Neural progenitor cell (in vitro differentiated cells): ENCODE measurements around the gene MBOAT7. TPM values are rescaled to one million over a fixed set of nuclear protein-coding genes. Genes with fewer than 3 reads are reported as not detected.
A peak's percentile ranks its signal among the peaks of the same experiment; 100 is the strongest.
"Not testable (repeated sequence)": the region's sequence is repeated elsewhere in the genome, so short reads cannot be mapped to it uniquely, and the experiment has no call there.

Experiments used
- DNase-seq: peaks from one replicate; pipeline ENCODE4 v3.0.0-alpha.2; 2016; ENCODE audit warnings: low spot score
- H2AFZ ChIP-seq: fragments of 200-600 bp; sonication (generic); replicated peaks from 2 replicates; pipeline ENCODE4 v1.6.1; 2016; ENCODE audit warnings: antibody characterized with exemption
- H3F3A ChIP-seq: fragments of 200-600 bp; sonication (generic); 2 replicates; pipeline ENCODE4 v1.6.1; 2016; ENCODE audit warnings: antibody characterized with exemption, low read depth
- H3K27ac ChIP-seq: fragments of 200-600 bp; sonication (generic); 2 replicates; pipeline ENCODE4 v1.5.1; 2016; ENCODE audit warnings: mild to moderate bottlenecking
- H3K27me3 ChIP-seq: fragments of 200-600 bp; sonication (generic); 2 replicates; pipeline ENCODE4 v1.6.1; 2016; ENCODE audit warnings: mild to moderate bottlenecking, moderate library complexity
- H3K36me3 ChIP-seq: fragments of 200-600 bp; sonication (generic); 2 replicates; pipeline ENCODE4 v1.5.1; 2016
- H3K4me1 ChIP-seq: fragments of 200-600 bp; sonication (generic); 2 replicates; pipeline ENCODE4 v1.6.1; 2016; ENCODE audit warnings: mixed run types
- H3K4me2 ChIP-seq: fragments of 200-600 bp; sonication (generic); 2 replicates; pipeline ENCODE4 v1.6.1; 2016
- H3K4me3 ChIP-seq: fragments of 200-600 bp; sonication (generic); 2 replicates; pipeline ENCODE4 v1.5.1; 2016
- H3K79me2 ChIP-seq: fragments of 200-600 bp; sonication (generic); 2 replicates; pipeline ENCODE4 v1.6.1; 2016; ENCODE audit warnings: low read depth
- H3K9ac ChIP-seq: fragments of 200-600 bp; sonication (generic); 2 replicates; pipeline ENCODE4 v1.6.1; 2016
- H3K9me3 ChIP-seq: fragments of 200-600 bp; sonication (generic); 2 replicates; pipeline ENCODE4 v1.5.1; 2016; ENCODE audit warnings: low read depth
- H4K20me1 ChIP-seq: fragments of 200-600 bp; sonication (generic); 2 replicates; pipeline ENCODE4 v1.6.1; 2016; ENCODE audit warnings: low read depth
- H3K27ac Mint-ChIP-seq: 3 replicates; pipeline ENCODE4 v1.8.0; 2021; ENCODE audit warnings: mixed read lengths
- H3K27me3 Mint-ChIP-seq: 2 replicates; pipeline ENCODE4 v1.8.0; 2022; ENCODE audit warnings: low read depth, mild to moderate bottlenecking, inconsistent platforms, moderate library complexity, mixed read lengths; ENCODE audit not compliant: insufficient read depth
- H3K36me3 Mint-ChIP-seq: 3 replicates; pipeline ENCODE4 v1.8.0; 2021; ENCODE audit warnings: mixed read lengths
- H3K4me1 Mint-ChIP-seq: 3 replicates; pipeline ENCODE4 v1.8.0; 2021; ENCODE audit warnings: mixed read lengths
- H3K4me3 Mint-ChIP-seq: 3 replicates; pipeline ENCODE4 v1.8.0; 2021; ENCODE audit warnings: mild to moderate bottlenecking, moderate library complexity, mixed read lengths
- H3K9me3 Mint-ChIP-seq: 3 replicates; pipeline ENCODE4 v1.8.0; 2020; ENCODE audit warnings: mixed read lengths
- CTCF ChIP-seq: fragments of 200-600 bp; sonication (generic); IDR thresholded peaks from 2 replicates; pipeline ENCODE4 v1.5.1; 2017; ENCODE audit warnings: antibody characterized with exemption, mild to moderate bottlenecking
- EZH2 ChIP-seq: fragments of 200-600 bp; sonication (generic); IDR thresholded peaks from 2 replicates; pipeline ENCODE4 v1.6.1; 2017; ENCODE audit warnings: antibody characterized with exemption, mild to moderate bottlenecking, moderate library complexity
- EZH2phosphoT487 ChIP-seq: fragments of 200-600 bp; sonication (generic); IDR thresholded peaks from 2 replicates; pipeline ENCODE4 v1.6.1; 2017; ENCODE audit warnings: antibody characterized with exemption
- total RNA-seq: library from RNA; depleted of rRNA; stranded (reverse); fragments of >200 nt; gene quantifications from 2 replicates; pipeline ENCODE4 v1.2.3, GENCODE V29; 2015; ENCODE audit warnings: low replicate concordance

The MBOAT7 gene
- total RNA-seq, 1 donor from 2014 or later = 20.0 TPM

- H3K27me3 Mint-ChIP-seq, H3K27ac ChIP-seq, H3K79me2 ChIP-seq, H2AFZ ChIP-seq, H3F3A ChIP-seq, H3K4me3 ChIP-seq, H3K4me1 ChIP-seq, H3K9me3 Mint-ChIP-seq, H3K36me3 ChIP-seq, H3K9me3 ChIP-seq, H3K36me3 Mint-ChIP-seq, H4K20me1 ChIP-seq, DNase-seq, H3K4me2 ChIP-seq, H3K9ac ChIP-seq, H3K4me3 Mint-ChIP-seq, H3K27ac Mint-ChIP-seq: not testable (repeated sequence)
- H3K27me3 ChIP-seq = peaks cover 18% of the 10 kb centered on the region
- peaks cover 20% of the 10 kb centered on the region for H3K4me1 Mint-ChIP-seq
These were observed 32.6 kb upstream of the MBOAT7 start for GRCh38 chr19:54221947-54222346.

GRCh38 chr19:54219702-54220101, 30.3 kb upstream of the MBOAT7 start:
- H3K4me3 Mint-ChIP-seq, H3K9ac ChIP-seq, H3K36me3 Mint-ChIP-seq, H4K20me1 ChIP-seq, H3K4me1 ChIP-seq, H3K27me3 ChIP-seq, H2AFZ ChIP-seq, H3K27ac ChIP-seq, DNase-seq, H3K27ac Mint-ChIP-seq, H3F3A ChIP-seq, H3K36me3 ChIP-seq, H3K27me3 Mint-ChIP-seq, H3K9me3 Mint-ChIP-seq, H3K9me3 ChIP-seq, H3K4me2 ChIP-seq, H3K79me2 ChIP-seq, H3K4me3 ChIP-seq: not testable (repeated sequence)
- peaks cover 25% of the 10 kb centered on the region for H3K4me1 Mint-ChIP-seq

GRCh38 chr19:54218960-54219661, 29.7 kb upstream of the MBOAT7 start:
- Mint-ChIP-seq H3K27me3 (peaks cover 6% of the 10 kb centered on the region), H3K27ac (peak overlapping the region; percentile 69), H3K4me1 (peaks cover 27% of the 10 kb centered on the region), H3K9me3 (no peaks in the 10 kb centered on the region), H3K4me3 (peak overlapping the region; percentile 41), H3K36me3 (peaks cover 4% of the 10 kb centered on the region)
- Histone ChIP-seq H3K36me3 (no peaks in the 10 kb centered on the region), H3K79me2 (no peaks in the 10 kb centered on the region), H3K27me3 (peaks cover 4% of the 10 kb centered on the region), H4K20me1 (no peaks in the 10 kb centered on the region), H3K9me3 (no peaks in the 10 kb centered on the region), H3K4me3 (no peak overlapping the region), H3K9ac (no peak overlapping the region), H3K27ac (no peak overlapping the region), H3F3A (no peaks in the 10 kb centered on the region), H2AFZ (no peak overlapping the region), H3K4me2 (no peak overlapping the region), H3K4me1 (no peaks in the 10 kb centered on the region)
- no peak for DNase-seq
- TF ChIP-seq CTCF (no peak), EZH2 (no peak), EZH2phosphoT487 (no peak)

- Histone ChIP-seq H3K36me3 (no peaks in the 10 kb centered on the region), H3K9ac (no peak overlapping the region), H3K9me3 (no peaks in the 10 kb centered on the region), H3K27ac (no peak overlapping the region), H3K4me3 (no peak overlapping the region), H3K79me2 (no peaks in the 10 kb centered on the region), H3K27me3 (peaks cover 3% of the 10 kb centered on the region), H3F3A (no peaks in the 10 kb centered on the region), H3K4me2 (no peak overlapping the region), H3K4me1 (no peaks in the 10 kb centered on the region), H4K20me1 (no peaks in the 10 kb centered on the region), H2AFZ (no peak overlapping the region)
- Mint-ChIP-seq H3K4me3 (no peak overlapping the region), H3K4me1 (peaks cover 26% of the 10 kb centered on the region), H3K36me3 (peaks cover 5% of the 10 kb centered on the region), H3K27ac (peak overlapping the region; percentile 69), H3K9me3 (no peaks in the 10 kb centered on the region), H3K27me3 (peaks cover 6% of the 10 kb centered on the region)
- DNase-seq = no peak
- TF ChIP-seq CTCF (no peak), EZH2 (no peak), EZH2phosphoT487 (no peak)
These were observed 28.9 kb upstream of the MBOAT7 start for GRCh38 chr19:54218259-54218658.

GRCh38 chr19:54217517-54218247, 28.3 kb upstream of the MBOAT7 start:
- not testable (repeated sequence) for H3K4me3 ChIP-seq, H3F3A ChIP-seq, H3K36me3 Mint-ChIP-seq, H3K4me2 ChIP-seq, H3K27me3 Mint-ChIP-seq, H3K4me1 ChIP-seq, H2AFZ ChIP-seq, H3K36me3 ChIP-seq, H3K9me3 ChIP-seq, DNase-seq, H3K9me3 Mint-ChIP-seq, H3K27ac ChIP-seq, H3K79me2 ChIP-seq, H3K9ac ChIP-seq, H4K20me1 ChIP-seq, H3K27me3 ChIP-seq
- Mint-ChIP-seq H3K4me1 (peaks cover 28% of the 10 kb centered on the region), H3K27ac (peak overlapping the region; percentile 60), H3K4me3 (peak overlapping the region; percentile 18)
